NCI-H128 (cell line): ENCODE results near the gene PRUNE2.

Experiments used
- DNase-seq: peaks from one replicate; lab custom pipeline; 2025; ENCODE audit not compliant: unreplicated experiment; lab: John Stamatoyannopoulos, UW

Gene PRUNE2

GRCh38 chr9:76634356-76635054 is 271.4 kb downstream of the PRUNE2 start:
- no peak for DNase-seq

GRCh38 chr9:76630916-76631315 is 275.0 kb downstream of the PRUNE2 start:
- no peak for DNase-seq

- DNase-seq = no peak
Measured at GRCh38 chr9:76629205-76629990, 276.5 kb downstream of the PRUNE2 start.

GRCh38 chr9:76628155-76628554 is 277.8 kb downstream of the PRUNE2 start:
- DNase-seq = no peak

GRCh38 chr9:76626980-76627379 is 278.9 kb downstream of the PRUNE2 start:
- DNase-seq = no peak

- no peak for DNase-seq
Measured at GRCh38 chr9:76626141-76626540, 279.8 kb downstream of the PRUNE2 start.

- DNase-seq = no peak
Measured at GRCh38 chr9:76624391-76625048, 281.4 kb downstream of the PRUNE2 start.

- DNase-seq = no peak
Measured at GRCh38 chr9:76620996-76621395, 284.9 kb downstream of the PRUNE2 start.

GRCh38 chr9:76620581-76620980 is 285.3 kb downstream of the PRUNE2 start:
- DNase-seq = no peak

- no peak for DNase-seq
Measured at GRCh38 chr9:76619640-76620039, 286.3 kb downstream of the PRUNE2 start.

GRCh38 chr9:76619197-76619596 is 286.7 kb downstream of the PRUNE2 start:
- DNase-seq = no peak

- DNase-seq = no peak
Measured at GRCh38 chr9:76618762-76619161, 287.2 kb downstream of the PRUNE2 start.

- no peak for DNase-seq
Measured at GRCh38 chr9:76617497-76618175, 288.3 kb downstream of the PRUNE2 start.

- DNase-seq = no peak
Measured at GRCh38 chr9:76616780-76617179, 289.1 kb downstream of the PRUNE2 start.

- no peak for DNase-seq
Measured at GRCh38 chr9:76615177-76615603, 290.7 kb downstream of the PRUNE2 start.

GRCh38 chr9:76613974-76614373 is 291.9 kb downstream of the PRUNE2 start:
- no peak for DNase-seq

GRCh38 chr9:76613150-76613781 is 292.6 kb downstream of the PRUNE2 start:
- no peak for DNase-seq

GRCh38 chr9:76610011-76610352 is 295.9 kb downstream of the PRUNE2 start:
- DNase-seq = no peak

GRCh38 chr9:76609285-76610010 is 296.5 kb downstream of the PRUNE2 start:
- DNase-seq = no peak

GRCh38 chr9:76608575-76609273 is 297.2 kb downstream of the PRUNE2 start:
- no peak for DNase-seq
